OCI-LY1 (cell line): Measurements from ENCODE around the gene MED13L.

Source experiments
- CTCF ChIP-seq: fragments of 200-600 bp; sonication (generic), shearing (Covaris generic); IDR thresholded peaks from 2 replicates; pipeline ENCODE4 v1.5.1; 2017; ENCODE audit warnings: mild to moderate bottlenecking, antibody characterized with exemption, low read length, moderate library complexity, mixed read lengths
- EZH2 ChIP-seq: fragments of 200-600 bp; sonication (generic), shearing (Covaris generic); IDR thresholded peaks from 2 replicates; pipeline ENCODE4 v1.8.0; 2017; ENCODE audit warnings: borderline replicate concordance, mixed run types, mild to moderate bottlenecking, antibody characterized with exemption, low read length, moderate library complexity, mixed read lengths

GRCh38 chr12:115979351-115979750 lies 298.1 kb downstream of the MED13L start:
- TF ChIP-seq CTCF = no peak
- no peak for TF ChIP-seq EZH2
